VCaP (cell line): Measurements from ENCODE around the gene UBQLN4.

ENCODE experiments used
- H3K27ac ChIP-seq: fragments of 450-650 bp; 2 replicates; pipeline ENCODE4 v1.5.1; 2017
- CTCF ChIP-seq: fragments of 450-650 bp; conservative IDR thresholded peaks from 2 replicates; pipeline ENCODE4 v1.5.1; 2017; ENCODE audit warnings: mild to moderate bottlenecking, moderate library complexity

Gene UBQLN4

GRCh38 chr1:156053768-156054499, at the start of gene UBQLN4:
Gene UBQLN4 (minus strand): TSS chr1:156053798. CDS start chr1:156053701, 97 bp downstream.
- H3K27ac ChIP-seq, result peak within 1 kb of the TSS; percentile 97
- peak; percentile 75 for TF ChIP-seq CTCF

- no peak for TF ChIP-seq CTCF
- H3K27ac ChIP-seq, result peak overlapping the region; percentile 77; the same call in 1 of the 2 replicates
These were observed 49.3 kb upstream of the UBQLN4 start for GRCh38 chr1:156102633-156103511.

DNA sequence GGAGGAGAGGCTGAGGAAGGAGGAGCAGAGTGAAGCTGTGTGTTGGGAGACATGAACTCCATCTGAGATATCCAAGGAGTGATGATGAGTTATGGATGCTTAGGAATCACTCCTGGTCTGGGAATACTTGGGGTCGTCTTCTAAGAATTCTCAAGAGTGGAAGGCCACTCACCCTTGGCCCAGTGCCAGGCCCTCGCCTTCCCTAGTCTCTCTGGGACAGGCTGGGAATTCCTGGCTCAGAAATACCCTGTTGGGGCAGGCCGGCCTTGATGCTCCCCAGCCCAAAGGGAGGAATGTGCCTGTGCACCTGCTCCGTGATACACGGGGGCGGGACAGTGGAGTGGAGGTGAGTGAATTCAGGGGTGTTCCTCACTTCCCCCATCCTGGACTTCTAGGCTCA, 48.3 kb upstream of the UBQLN4 start:
- TF ChIP-seq CTCF, result no peak
- H3K27ac ChIP-seq, result no peak overlapping the region

GRCh38 chr1:156100205-156100995, 46.8 kb upstream of the UBQLN4 start:
- no peak overlapping the region for H3K27ac ChIP-seq
- TF ChIP-seq CTCF, result no peak

GRCh38 chr1:156099282-156099681, 45.7 kb upstream of the UBQLN4 start:
- TF ChIP-seq CTCF, result no peak
- H3K27ac ChIP-seq, result no peak overlapping the region

DNA sequence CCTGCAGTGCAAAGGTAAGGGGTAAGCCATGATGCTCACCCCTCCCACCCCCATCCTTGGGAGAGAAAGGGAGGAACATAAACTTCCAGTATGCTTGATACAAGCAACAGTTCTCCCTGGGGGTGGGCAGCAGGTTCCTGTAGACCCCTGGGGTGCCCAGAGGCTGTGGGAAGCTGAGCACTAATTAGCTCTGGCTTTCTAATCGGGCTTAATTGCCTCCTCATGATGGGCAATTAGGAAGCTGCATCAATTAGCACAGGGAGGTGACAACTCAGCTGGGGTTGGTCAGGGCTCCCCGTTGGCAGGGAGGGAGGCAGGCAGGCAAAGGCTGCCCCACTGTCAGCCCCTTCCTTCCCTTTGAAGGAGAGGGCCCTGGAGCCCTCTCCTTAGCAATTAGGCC, 45.2 kb upstream of the UBQLN4 start:
- no peak for TF ChIP-seq CTCF
- H3K27ac ChIP-seq, result no peak overlapping the region
